C4-2B (cell line): ENCODE results near the gene NUFIP1.

Experiments used
- ZFX ChIP-seq: fragments of 450-650 bp; IDR thresholded peaks from 2 replicates; pipeline ENCODE4 v1.6.1; 2017
- TF ChIP-seq, protein P1 (sequence below): fragments of 450-650 bp; conservative IDR thresholded peaks from 2 replicates; pipeline ENCODE4 v1.5.1; 2017; ENCODE audit warnings: mild to moderate bottlenecking

- TF ChIP-seq, protein P1, sequence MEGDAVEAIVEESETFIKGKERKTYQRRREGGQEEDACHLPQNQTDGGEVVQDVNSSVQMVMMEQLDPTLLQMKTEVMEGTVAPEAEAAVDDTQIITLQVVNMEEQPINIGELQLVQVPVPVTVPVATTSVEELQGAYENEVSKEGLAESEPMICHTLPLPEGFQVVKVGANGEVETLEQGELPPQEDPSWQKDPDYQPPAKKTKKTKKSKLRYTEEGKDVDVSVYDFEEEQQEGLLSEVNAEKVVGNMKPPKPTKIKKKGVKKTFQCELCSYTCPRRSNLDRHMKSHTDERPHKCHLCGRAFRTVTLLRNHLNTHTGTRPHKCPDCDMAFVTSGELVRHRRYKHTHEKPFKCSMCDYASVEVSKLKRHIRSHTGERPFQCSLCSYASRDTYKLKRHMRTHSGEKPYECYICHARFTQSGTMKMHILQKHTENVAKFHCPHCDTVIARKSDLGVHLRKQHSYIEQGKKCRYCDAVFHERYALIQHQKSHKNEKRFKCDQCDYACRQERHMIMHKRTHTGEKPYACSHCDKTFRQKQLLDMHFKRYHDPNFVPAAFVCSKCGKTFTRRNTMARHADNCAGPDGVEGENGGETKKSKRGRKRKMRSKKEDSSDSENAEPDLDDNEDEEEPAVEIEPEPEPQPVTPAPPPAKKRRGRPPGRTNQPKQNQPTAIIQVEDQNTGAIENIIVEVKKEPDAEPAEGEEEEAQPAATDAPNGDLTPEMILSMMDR = no peak
- no peak for TF ChIP-seq ZFX
Observed at GRCh38 chr13:44971656-44972595, 17.3 kb downstream of the NUFIP1 start.
